Left renal pelvis (tissue), 4 donors: ENCODE measurements around the gene FARP1. TPM values are rescaled to one million over a fixed set of nuclear protein-coding genes. Genes with fewer than 3 reads are reported as not detected.

Source experiments
- DNase-seq, 4 donors: peaks; one replicate each; pipeline ENCODE4 v3.0.0-alpha.2; 2013; ENCODE audit warnings: low read depth in 4 of 4, low spot score in 3 of 4
- polyA plus RNA-seq, 4 donors: library from polyadenylated mRNA; unstranded; fragments of 120-200 nt; gene quantifications; one replicate each; pipeline ENCODE4 v1.2.1, GENCODE V29; 2013; ENCODE audit not compliant: insufficient read length in 4 of 4

FARP1 gene
- polyA plus RNA-seq, 4 donors = 66.1 to 307 (median 241) TPM

- DNase-seq = no peak
Observed at GRCh38 chr13:98468929-98469328, 326.0 kb downstream of the FARP1 start.

GRCh38 chr13:98470920-98471319, 328.0 kb downstream of the FARP1 start:
- no peak for DNase-seq

- no peak for DNase-seq
Observed at GRCh38 chr13:98471934-98472333, 329.0 kb downstream of the FARP1 start.

DNA sequence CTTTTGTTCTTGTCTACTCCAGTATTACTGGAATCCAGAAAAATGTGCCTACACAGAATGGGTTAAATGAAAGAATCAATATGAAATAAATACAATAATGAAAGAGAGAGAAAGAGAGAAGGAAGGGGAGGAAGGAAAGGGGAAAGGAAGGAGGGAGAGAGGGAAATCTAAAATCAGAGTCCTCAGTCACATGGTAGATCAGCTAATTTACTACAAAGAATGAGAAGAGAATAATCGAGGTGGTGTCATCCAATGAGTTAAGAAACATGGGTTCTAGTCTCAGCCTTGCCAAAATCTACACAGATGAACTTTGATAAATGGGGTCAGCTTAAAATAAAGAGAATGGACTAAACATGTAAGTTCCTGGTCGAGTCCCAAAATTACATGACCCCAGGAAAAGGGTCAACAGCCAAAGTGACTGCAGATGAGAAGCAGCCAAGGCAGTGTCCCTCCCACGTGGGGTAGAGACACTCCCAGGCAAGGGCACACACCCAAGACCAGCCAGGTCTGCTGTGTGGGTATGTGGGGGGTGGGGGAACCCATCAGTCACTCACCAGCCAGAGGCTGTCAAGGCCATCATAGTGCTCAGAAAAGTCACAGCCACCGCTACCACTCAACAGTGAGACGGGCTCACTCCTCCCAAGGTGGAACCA, 330.4 kb downstream of the FARP1 start:
- DNase-seq = no peak

- no peak for DNase-seq
Observed at GRCh38 chr13:98473788-98474144, 330.9 kb downstream of the FARP1 start.

GRCh38 chr13:98474292-98474691, 331.4 kb downstream of the FARP1 start:
- no peak for DNase-seq

- DNase-seq = no peak
Observed at GRCh38 chr13:98474761-98475160, 331.9 kb downstream of the FARP1 start.

GRCh38 chr13:98475522-98475921, 332.6 kb downstream of the FARP1 start:
- DNase-seq = no peak

GRCh38 chr13:98476106-98476505, 333.2 kb downstream of the FARP1 start:
- no peak for DNase-seq

DNA sequence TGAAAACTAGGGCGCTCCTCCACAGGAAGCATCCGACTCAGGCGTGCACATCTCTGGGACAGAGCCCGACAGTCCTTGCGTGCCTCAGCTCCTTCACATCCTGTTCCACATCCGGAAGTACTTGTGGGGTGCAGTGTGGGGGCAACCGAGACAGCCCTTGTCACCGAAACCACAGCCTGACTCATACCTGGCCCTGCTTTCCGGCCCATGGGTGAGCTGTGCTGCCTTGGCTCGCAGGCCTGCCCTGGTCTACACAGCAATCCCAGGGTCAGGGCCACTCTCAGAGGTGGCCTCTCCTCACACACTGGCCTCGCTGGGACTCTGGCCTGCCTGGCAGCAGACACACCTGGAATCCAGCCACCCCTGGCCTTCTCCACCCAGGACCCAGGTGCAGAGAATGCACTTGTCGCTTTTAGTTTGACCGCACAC, 333.7 kb downstream of the FARP1 start:
- DNase-seq = no peak

DNA sequence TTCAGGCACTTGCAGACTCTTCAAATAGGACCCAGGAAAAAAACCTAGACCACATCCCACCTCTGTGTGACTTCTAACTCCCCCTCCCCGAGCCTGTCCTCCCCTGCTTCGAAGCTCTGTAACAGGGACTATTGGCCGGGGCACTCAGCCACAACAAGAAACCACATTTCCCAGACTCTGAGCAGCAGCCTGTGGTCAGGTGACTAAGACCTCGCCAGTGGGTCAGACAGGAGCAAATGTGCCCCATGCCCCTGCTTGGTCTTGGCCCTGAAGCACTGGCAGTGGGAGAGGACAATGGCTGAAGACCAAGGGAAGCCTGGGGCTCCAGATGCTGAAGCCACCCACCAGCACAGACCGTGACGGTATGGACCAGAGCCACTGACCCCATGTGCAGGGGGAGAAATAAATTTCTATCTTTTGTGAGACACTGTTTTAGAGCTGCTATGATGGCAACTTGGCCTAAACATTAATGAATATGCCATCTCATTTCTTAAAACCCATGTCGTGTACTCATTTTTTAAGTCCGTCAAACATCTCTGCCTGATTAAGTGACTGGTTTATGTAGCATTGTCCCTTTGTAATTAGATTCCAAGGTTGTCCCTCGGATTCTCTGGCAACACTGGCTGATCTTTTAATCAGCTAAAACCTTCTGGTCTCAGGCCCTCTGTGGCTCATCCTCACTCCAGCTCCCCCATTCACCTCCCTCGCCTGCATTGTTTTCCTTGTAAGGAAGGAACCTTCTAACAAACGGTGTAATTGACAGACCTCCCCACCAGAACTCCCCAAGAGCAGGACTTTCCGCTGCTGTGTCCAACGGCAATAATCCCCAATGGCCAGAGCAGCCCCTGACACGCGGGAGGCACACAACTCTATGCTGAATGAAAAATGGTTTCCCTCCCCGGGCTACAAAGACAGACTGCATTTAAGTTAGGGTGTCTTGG, 335.6 kb downstream of the FARP1 start:
- no peak for DNase-seq

DNA sequence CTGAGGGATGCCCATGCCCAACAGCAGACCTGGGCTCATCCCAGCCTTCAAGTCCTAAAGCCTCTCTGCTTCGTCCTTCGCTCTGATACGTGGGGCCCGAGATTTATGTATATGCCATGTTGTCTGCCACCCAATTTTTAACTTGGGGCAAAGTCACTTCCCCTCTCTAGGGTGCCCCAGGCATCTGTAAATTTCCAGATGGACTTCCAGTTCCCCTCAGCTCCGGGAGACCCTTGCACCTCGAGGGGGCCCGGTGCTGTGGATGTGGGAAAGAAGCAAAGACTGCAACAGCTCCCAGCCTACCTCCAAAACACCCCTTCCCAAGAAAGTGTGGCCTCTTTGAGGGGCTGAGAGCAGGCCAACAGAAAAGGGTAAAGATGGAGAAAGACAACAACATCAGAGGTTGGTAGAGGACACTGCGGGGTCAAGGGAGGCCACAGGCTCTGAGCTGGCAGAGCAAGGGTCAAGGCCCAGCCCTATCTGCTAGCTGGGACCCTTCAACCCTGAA, 336.7 kb downstream of the FARP1 start:
- no peak for DNase-seq

DNA sequence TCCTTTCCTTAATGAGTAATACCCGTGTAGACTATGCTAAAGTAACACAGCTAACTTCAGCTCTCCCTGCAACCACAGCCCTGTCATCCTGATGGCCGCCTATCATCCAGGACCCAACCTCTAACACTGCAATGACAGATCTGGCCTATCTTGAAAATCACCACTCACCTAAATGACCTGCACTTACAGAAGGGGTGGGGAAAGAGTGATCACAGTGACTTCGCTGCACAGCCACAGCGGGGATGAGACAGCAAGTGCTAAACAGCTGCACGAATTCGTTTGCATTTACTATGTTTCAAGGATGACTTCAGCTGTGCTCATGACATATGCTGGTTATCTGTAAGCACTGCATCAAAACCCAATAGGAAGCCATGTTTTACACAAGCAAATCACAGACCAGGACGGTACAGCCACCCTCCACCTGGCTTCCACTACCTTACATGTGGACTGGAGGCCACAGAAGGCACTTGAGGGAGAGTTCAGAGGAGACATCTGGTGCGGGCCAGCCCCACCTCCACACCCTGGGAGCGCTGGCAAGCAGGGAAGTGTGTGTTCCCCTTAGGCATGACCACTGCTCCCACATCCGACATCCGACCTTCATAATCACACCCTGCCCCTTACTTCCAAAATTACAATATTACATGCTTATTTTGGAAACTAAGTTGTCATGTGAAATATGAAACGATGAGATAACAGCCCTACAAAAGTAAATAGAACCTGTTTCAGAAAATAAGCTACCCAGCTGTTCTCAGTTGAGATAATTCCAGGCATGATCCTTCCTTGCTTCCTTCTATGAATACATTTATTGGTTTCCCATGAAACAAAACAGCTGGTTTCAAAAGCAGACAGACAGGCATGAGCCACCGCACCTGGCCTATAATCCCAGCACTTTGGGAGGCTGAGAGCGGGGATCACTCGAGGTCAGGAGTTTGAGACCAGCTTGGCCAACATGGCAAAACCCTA, 338.3 kb downstream of the FARP1 start:
- DNase-seq = no peak

DNA sequence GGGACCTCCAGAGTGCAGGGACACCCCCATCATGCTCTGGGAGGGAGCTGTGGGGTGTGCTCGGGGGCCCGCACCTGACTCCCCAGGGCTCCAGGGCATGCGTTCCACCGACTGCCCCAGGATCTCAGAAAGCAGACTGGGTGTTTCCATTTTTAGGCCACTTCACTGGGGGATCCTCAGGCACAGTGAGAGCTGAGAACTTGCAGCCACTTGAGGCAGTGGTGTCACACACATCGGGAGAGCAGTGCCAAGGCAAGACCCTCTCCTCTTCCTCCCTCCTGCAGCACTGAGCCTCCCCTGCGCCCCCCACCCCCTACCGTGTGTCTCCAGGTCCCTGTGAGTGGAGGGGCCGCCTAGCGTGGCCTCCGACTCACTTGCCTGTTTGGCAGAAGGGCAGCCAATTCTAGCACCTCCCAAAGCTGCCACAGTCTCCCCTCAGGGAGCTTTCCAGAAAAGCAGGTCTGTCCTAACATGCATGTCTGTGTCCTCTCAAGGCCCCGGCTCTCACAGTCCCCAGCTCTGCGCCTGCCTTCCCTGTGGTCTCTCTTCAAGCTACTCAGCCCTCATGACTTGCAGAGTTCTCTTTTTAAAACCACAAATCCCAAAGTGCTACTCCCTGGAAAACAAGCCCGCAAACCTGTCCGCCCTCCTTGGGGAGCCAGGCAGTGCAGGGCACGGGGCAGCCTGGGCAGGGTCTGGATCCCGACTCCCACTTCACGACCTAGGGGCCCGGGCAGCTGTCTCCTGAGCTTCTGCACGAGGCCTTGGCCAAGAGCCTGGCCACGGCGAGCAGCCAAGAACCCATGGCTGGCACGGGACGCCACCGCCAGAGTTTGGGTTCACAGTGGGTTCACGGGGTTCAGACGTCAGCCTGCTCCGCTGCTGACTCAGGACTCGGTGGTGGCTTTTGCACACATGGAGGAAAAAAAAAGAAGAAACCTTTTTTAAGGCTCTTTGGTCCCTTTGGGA, 339.9 kb downstream of the FARP1 start:
- DNase-seq = no peak

DNA sequence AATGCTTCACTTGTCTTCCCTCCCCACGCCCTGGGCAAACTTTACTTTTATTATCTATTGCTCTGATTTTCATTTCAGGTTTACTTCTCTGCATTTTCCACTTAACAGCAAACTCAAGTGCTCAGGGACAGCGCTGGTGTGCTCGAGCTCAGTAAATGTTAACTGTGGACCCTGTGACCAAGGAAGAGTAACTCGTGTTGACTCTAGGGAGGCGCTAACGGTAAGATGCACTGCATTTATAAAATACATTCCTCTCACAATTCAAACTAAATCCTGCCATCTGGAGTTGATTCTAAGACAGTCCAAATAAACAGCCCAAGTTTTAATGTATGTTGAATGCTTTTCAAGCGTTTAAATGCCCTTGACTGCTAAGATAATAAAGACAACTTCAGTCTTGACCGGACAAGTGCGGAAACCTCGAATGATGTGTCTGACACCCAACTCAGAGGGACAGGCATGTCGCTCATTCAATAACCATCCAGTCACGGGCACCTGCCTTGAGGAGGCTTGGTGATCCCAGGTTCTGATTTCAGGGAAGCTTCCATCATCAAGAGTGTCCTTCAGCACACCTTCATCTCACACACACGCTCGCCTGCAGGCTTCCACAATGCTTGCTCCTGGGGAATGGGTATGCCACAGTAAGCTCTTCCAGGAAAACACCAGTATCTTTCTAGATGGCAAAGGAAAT, 340.9 kb downstream of the FARP1 start:
- no peak for DNase-seq

GRCh38 chr13:98484289-98485219, 341.7 kb downstream of the FARP1 start:
- peak; percentile 71 to 88 (median 76) for DNase-seq

DNA sequence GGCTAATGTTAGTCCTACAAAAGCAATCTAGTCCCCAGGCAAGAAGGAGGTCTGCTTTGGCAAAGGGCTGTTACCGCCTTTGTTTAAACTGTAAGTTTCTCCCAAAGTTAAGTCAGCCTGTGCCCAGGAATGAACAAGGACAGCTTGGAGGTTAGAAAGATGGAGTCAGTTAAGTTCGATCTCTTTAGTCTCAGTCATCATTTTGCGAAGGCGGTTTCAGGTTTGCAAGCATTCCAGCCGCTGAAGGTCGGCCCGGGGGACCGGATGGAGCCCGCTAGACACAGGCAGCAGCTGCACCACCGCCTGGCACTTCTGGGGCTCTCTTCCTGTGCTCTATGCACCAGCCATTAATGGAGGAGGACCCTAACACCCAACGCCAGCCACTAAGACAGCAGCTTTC, 342.7 kb downstream of the FARP1 start:
- no peak for DNase-seq

DNA sequence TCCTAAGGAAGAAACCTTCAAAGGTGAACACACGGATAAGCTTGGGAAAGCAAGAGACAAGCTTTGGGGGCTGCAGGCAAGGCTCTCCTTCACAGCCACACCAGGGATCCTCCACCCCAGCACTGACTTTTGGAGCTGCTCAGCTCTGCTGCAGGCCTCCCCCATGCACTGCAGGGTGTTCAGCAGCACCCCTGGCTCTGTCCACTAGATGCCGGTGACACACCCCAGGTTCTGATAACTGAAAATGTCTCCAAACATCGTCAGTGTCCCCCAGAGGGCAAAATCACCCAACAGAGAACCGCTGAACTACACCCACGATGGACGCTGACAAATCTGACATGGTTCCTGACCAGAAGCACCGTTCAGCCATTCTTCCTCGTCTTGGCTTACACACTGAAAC, 343.5 kb downstream of the FARP1 start:
- no peak for DNase-seq
